GM12878 (cell line): Measurements from ENCODE around the gene SYT3. TPM values are rescaled to one million over a fixed set of nuclear protein-coding genes. Genes with fewer than 3 reads are reported as not detected.

Experiments
- ATAC-seq: fragments of 200-7000 bp; cut with Tn5 transposase; 3 replicates; pipeline ENCODE4 v1.9.1; 2020; ENCODE audit warnings: mild to moderate bottlenecking, moderate library complexity
- BruUV-seq: library from RNA; stranded (reverse); fragments of 400-500 nt; replicated peaks from 2 replicates; lab custom pipeline; 2021; lab: Mats Ljungman, UMichigan
- CTCF ChIA-PET: fragments of 300-600 bp; sonication (Branson Sonifier 250); formaldehyde crosslinking; extraction: SDS; loops from one replicate; lab custom pipeline; 2021; ENCODE audit warnings: inconsistent platforms; lab: Yijun Ruan, JAX
- POLR2A ChIA-PET: fragments of 350-600 bp; formaldehyde crosslinking; extraction: SDS; loops from one replicate; lab custom pipeline; 2021; ENCODE audit warnings: inconsistent platforms; lab: Charles Lee
- RAD21 ChIA-PET: fragments of 300-600 bp; sonication (Branson Sonifier 250); formaldehyde crosslinking; loops from one replicate; lab custom pipeline; 2023; ENCODE audit warnings: antibody characterized with exemption; ENCODE audit not compliant: unreplicated experiment; lab: Charles Lee
- SMC1A ChIA-PET: fragments of 300-600 bp; sonication (Branson Sonifier 250); formaldehyde crosslinking; loops from one replicate; lab custom pipeline; 2023; ENCODE audit not compliant: unreplicated experiment, uncharacterized antibody; lab: Charles Lee
- DNase-seq: peaks from one replicate; pipeline ENCODE4 v3.0.0-alpha.2; 2011; ENCODE audit warnings: low read depth, low spot score
- FAIRE-seq: peaks from 3 replicates; lab custom pipeline; 2011; peaks lifted over from hg19 to GRCh38; lab: Jason Lieb, UNC
- H2AFZ ChIP-seq: 2 replicates; pipeline ENCODE4 v1.6.0; 2011; ENCODE audit warnings: low read depth, low read length, control low read depth; ENCODE audit not compliant: control insufficient read depth
- H3K27ac ChIP-seq: 2 replicates; pipeline ENCODE4 v1.5.1; 2011; ENCODE audit warnings: control low read depth; ENCODE audit not compliant: control insufficient read depth, insufficient read depth
- H3K27me3 ChIP-seq, 2 experiments: replicated peaks in 1 of 2; 2 replicates each; pipeline versions ENCODE4 v1.6.0 to v1.6.1; 2011; ENCODE audit warnings: low read length in 1 of 2; ENCODE audit not compliant: control insufficient read depth in 2 of 2, insufficient read depth in 2 of 2
- H3K36me3 ChIP-seq, 2 experiments: 2 replicates each; pipeline ENCODE4 v1.5.1; 2011; ENCODE audit warnings: low read length in 1 of 2; ENCODE audit not compliant: control insufficient read depth in 2 of 2, insufficient read depth in 2 of 2
- H3K4me1 ChIP-seq: 2 replicates; pipeline ENCODE4 v1.6.1; 2011; ENCODE audit warnings: mild to moderate bottlenecking, low read length, moderate library complexity, mixed read lengths; ENCODE audit not compliant: control insufficient read depth, insufficient read depth
- H3K4me2 ChIP-seq: 2 replicates; pipeline ENCODE4 v1.6.0; 2011; ENCODE audit warnings: control low read depth; ENCODE audit not compliant: control insufficient read depth, insufficient read depth
- H3K4me3 ChIP-seq: fragments of 200-600 bp; sonication (generic); 2 replicates; pipeline ENCODE4 v1.5.1; 2016
- H3K79me2 ChIP-seq: 2 replicates; pipeline ENCODE4 v1.6.0; 2011; ENCODE audit warnings: low read length; ENCODE audit not compliant: control insufficient read depth, insufficient read depth
- H3K9ac ChIP-seq: 2 replicates; pipeline ENCODE4 v1.8.0; 2011; ENCODE audit warnings: low read length, control low read depth, mixed read lengths; ENCODE audit not compliant: control insufficient read depth, insufficient read depth
- H3K9me3 ChIP-seq: replicated peaks from 3 replicates; pipeline ENCODE4 v1.5.1; 2011; ENCODE audit warnings: mild to moderate bottlenecking, low read length; ENCODE audit not compliant: control insufficient read depth, insufficient read depth
- H4K20me1 ChIP-seq: 2 replicates; pipeline ENCODE4 v1.6.0; 2011; ENCODE audit not compliant: control insufficient read depth, insufficient read depth
- BCLAF1 ChIP-seq: fragments of 450-650 bp; IDR thresholded peaks from 2 replicates; pipeline ENCODE4 v1.6.1; 2017; ENCODE audit warnings: antibody characterized with exemption, mild to moderate bottlenecking, moderate library complexity
- CEBPZ ChIP-seq: fragments of 150-350 bp; IDR thresholded peaks from 2 replicates; pipeline ENCODE4 v1.6.1; 2016; ENCODE audit warnings: low read depth, low read length
- CHD1 ChIP-seq: IDR thresholded peaks from 2 replicates; pipeline ENCODE4 v1.6.1; 2012; ENCODE audit warnings: low read depth, low read length, improper control_type of control experiment
- EP300 ChIP-seq, 2 experiments: fragments of 150-350 bp in 1 of 2; IDR thresholded peaks; 2 replicates each; pipeline ENCODE4 v1.6.1; 2011 to 2012; ENCODE audit warnings: low read depth in 2 of 2, low read length in 2 of 2, borderline replicate concordance in 1 of 2, improper control_type of control experiment in 1 of 2, inconsistent platforms in 1 of 2; ENCODE audit not compliant: control insufficient read depth in 1 of 2
- ESRRA ChIP-seq: IDR thresholded peaks from 2 replicates; pipeline ENCODE4 v1.6.1; 2012; ENCODE audit warnings: mild to moderate bottlenecking, low read length, improper control_type of control experiment
- FOXK2 ChIP-seq: fragments of 450-650 bp; IDR thresholded peaks from 2 replicates; pipeline ENCODE4 v1.6.1; 2017; ENCODE audit warnings: mild to moderate bottlenecking, moderate library complexity
- KAT2A ChIP-seq: conservative IDR thresholded peaks from 2 replicates; pipeline ENCODE4 v1.6.1; 2011; ENCODE audit warnings: low read depth, low read length; ENCODE audit not compliant: control insufficient read depth
- NFIC ChIP-seq: IDR thresholded peaks from 2 replicates; pipeline ENCODE4 v1.6.1; 2012; ENCODE audit warnings: low read depth, mild to moderate bottlenecking, inconsistent platforms, low read length, moderate library complexity
- NFYB ChIP-seq: IDR thresholded peaks from 2 replicates; pipeline ENCODE4 v1.6.1; 2011; ENCODE audit warnings: low read depth, mild to moderate bottlenecking, low read length, improper control_type of control experiment, moderate library complexity; ENCODE audit not compliant: insufficient read depth
- RUNX3 ChIP-seq: IDR thresholded peaks from 2 replicates; pipeline ENCODE4 v1.6.1; 2012; ENCODE audit warnings: low read length, inconsistent platforms
- ZNF207 ChIP-seq: fragments of 450-650 bp; IDR thresholded peaks from 2 replicates; pipeline ENCODE4 v1.6.1; 2014; ENCODE audit warnings: antibody characterized with exemption, mild to moderate bottlenecking, borderline replicate concordance
- WGBS: methylation state at CpG from one replicate; pipeline ENCODE4 v1.1.6; 2016; ENCODE audit warnings: low lambda C conversion rate; ENCODE audit not compliant: insufficient replicate concordance, insufficient coverage; ENCODE audit errors: missing lambda C conversion rate; 5-methylcytosine and 5-hydroxymethylcytosine counted together
- in situ Hi-C: fragments of 300-500 bp; cut with MboI; formaldehyde crosslinking; loops from 9 replicates; pipeline ENCODE4 v1.14.3; 2018; ENCODE audit warnings: mixed read lengths
- intact Hi-C: fragments of 100-400 bp; cut with micrococcal nuclease; formaldehyde crosslinking; loops from one replicate; pipeline ENCODE4 v1.14.2; 2022; ENCODE audit not compliant: unreplicated experiment
- polyA plus RNA-seq, 11 experiments: library from polyadenylated mRNA; depleted of rRNA in 4 of 11; unstranded in 6 of 11; stranded (reverse) in 5 of 11; fragments of >200 nt; fragmentation: Nextera tagmentation in 4 of 11; fragmentation: Illumina TruSeq in 1 of 11; extraction: Ambion mirVana in 4 of 11; extraction: Trizol in 1 of 11; gene quantifications; 1 replicate in 1 of 11; 2 replicates in 10 of 11; pipeline versions ENCODE4 v1.2.1 to v1.2.3, GENCODE V29; 2011 to 2016; ENCODE audit warnings: inconsistent platforms in 2 of 11, missing spikeins in 2 of 11, low read depth in 1 of 11
- total RNA-seq, 4 experiments: library from RNA; depleted of rRNA in 3 of 4; stranded (reverse); fragments of >200 nt in 3 of 4; fragmentation: Illumina TruSeq in 1 of 4; extraction: Trizol in 1 of 4; gene quantifications; 2 replicates each; pipeline versions ENCODE4 v1.2.1 to v1.2.3, GENCODE V29; 2013 to 2021

The SYT3 gene
- total and polyA plus RNA-seq, 10 of the 15 experiments (the other 5 are each of a cell fraction or from before 2014, with no cell fraction given) = 0.05 to 0.18 TPM; not detected in 8

GRCh38 chr19:50660088-50660366 is 20.3 kb upstream of the SYT3 start:
- Histone ChIP-seq H3K9me3 (no peaks in the 10 kb centered on the region; the same call in 2 of the 3 replicates), H2AFZ (no peak overlapping the region), H3K27me3 (no peaks in the 10 kb centered on the region)
- no TSS peak for BruUV-seq
- ChIA-PET CTCF (interaction anchor here (0.6 kb wide), 1 partner anchor 10 kb away, joined by 4 read pairs; no protein-coding TSS in a partner anchor), RAD21 (no interaction called here)
- in situ Hi-C loops = no loop called here
- TF ChIP-seq ZNF207 = no peak
- TF ChIP-seq BCLAF1 = no peak
- TF ChIP-seq NFIC = no peak
- TF ChIP-seq NFYB = no peak
- no peak for TF ChIP-seq CHD1
- TF ChIP-seq KAT2A = no peak
- no peak for TF ChIP-seq EP300 (IDR thresholded peaks at IDR 0.05; ENCODE audit: borderline replicate concordance in 1 of 2, control insufficient read depth in 1 of 2, low read depth in 2 of 2, low read length in 2 of 2)
- TF ChIP-seq ESRRA = no peak
- no peak for TF ChIP-seq RUNX3
- TF ChIP-seq CEBPZ = no peak
- TF ChIP-seq FOXK2 = no peak
- TF ChIP-seq, all 136 proteins: peak for 0
- H4K20me1 ChIP-seq = no peaks in the 10 kb centered on the region
- intact Hi-C loops = no loop called here
- ATAC-seq (no peak), DNase-seq (no peak), FAIRE-seq (no peak)
- ChIA-PET POLR2A (no interaction called here), SMC1A (no interaction called here)
- no peaks in the 10 kb centered on the region for H3K36me3 ChIP-seq
- H3K79me2 ChIP-seq = no peaks in the 10 kb centered on the region
- H3K27ac ChIP-seq = no peak overlapping the region
- H3K4me2 ChIP-seq = no peak overlapping the region
- 44% methylated on average over 6 of the region's 6 CpGs for whole genome bisulfite sequencing
- H3K4me1 ChIP-seq = no peaks in the 10 kb centered on the region
- no peak overlapping the region for H3K4me3 ChIP-seq
- no peak overlapping the region for H3K9ac ChIP-seq
